Loucy (cell line): ENCODE measurements around the gene HDDC2.

ENCODE experiments used
- H2AFZ ChIP-seq: fragments of 200-600 bp; sonication (generic); 2 replicates; pipeline ENCODE4 v1.6.0; 2016; ENCODE audit warnings: antibody characterized with exemption, mild to moderate bottlenecking, low read length, moderate library complexity
- H3F3A ChIP-seq: fragments of 200-600 bp; 2 replicates; pipeline ENCODE4 v1.6.0; 2016; ENCODE audit warnings: antibody characterized with exemption, low read depth, mild to moderate bottlenecking
- H3K27me3 ChIP-seq: fragments of 200-600 bp; sonication (generic); 2 replicates; pipeline ENCODE4 v1.6.1; 2014; ENCODE audit warnings: low read length, mild to moderate bottlenecking; ENCODE audit not compliant: insufficient read depth, poor library complexity, severe bottlenecking
- H3K36me3 ChIP-seq: fragments of 200-600 bp; sonication (generic); 2 replicates; pipeline ENCODE4 v1.6.1; 2016; ENCODE audit warnings: low read length; ENCODE audit not compliant: insufficient read depth
- H3K4me1 ChIP-seq: fragments of 200-600 bp; sonication (generic); 2 replicates; pipeline ENCODE4 v1.5.1; 2014; ENCODE audit warnings: low read length, mild to moderate bottlenecking; ENCODE audit not compliant: insufficient read depth, poor library complexity, severe bottlenecking
- H3K4me2 ChIP-seq: fragments of 200-600 bp; sonication (generic); 2 replicates; pipeline ENCODE4 v1.6.0; 2014; ENCODE audit warnings: antibody characterized with exemption, low read length, low read depth, mild to moderate bottlenecking; ENCODE audit not compliant: poor library complexity, severe bottlenecking
- H3K4me3 ChIP-seq: fragments of 200-600 bp; sonication (generic); 2 replicates; pipeline ENCODE4 v1.5.1; 2014; ENCODE audit warnings: low read length, mild to moderate bottlenecking, mixed read lengths; ENCODE audit not compliant: poor library complexity, severe bottlenecking
- H3K79me2 ChIP-seq: fragments of 200-600 bp; sonication (generic); 2 replicates; pipeline ENCODE4 v1.6.1; 2014; ENCODE audit warnings: low read length; ENCODE audit not compliant: insufficient read depth
- H3K9ac ChIP-seq: fragments of 200-600 bp; sonication (generic); 2 replicates; pipeline ENCODE4 v1.6.0; 2014; ENCODE audit warnings: mild to moderate bottlenecking, low read depth, low read length, moderate library complexity; ENCODE audit not compliant: poor library complexity, severe bottlenecking
- H3K9me2 ChIP-seq: fragments of 200-600 bp; sonication (generic); replicated peaks from 2 replicates; pipeline ENCODE4 v1.6.1; 2016; ENCODE audit warnings: low read depth, low read length, mixed read lengths
- H3K9me3 ChIP-seq: fragments of 200-600 bp; sonication (generic); 2 replicates; pipeline ENCODE4 v1.6.1; 2014; ENCODE audit warnings: mild to moderate bottlenecking, antibody characterized with exemption, low read length, low read depth; ENCODE audit not compliant: insufficient read depth
- H4K20me1 ChIP-seq: fragments of 200-600 bp; sonication (generic); 2 replicates; pipeline ENCODE4 v1.6.0; 2014; ENCODE audit warnings: antibody characterized with exemption, low read length, mild to moderate bottlenecking; ENCODE audit not compliant: insufficient read depth, poor library complexity, severe bottlenecking
- EZH2phosphoT487 ChIP-seq: fragments of 200-600 bp; IDR thresholded peaks from 2 replicates; pipeline ENCODE4 v1.6.1; 2018; ENCODE audit warnings: antibody characterized with exemption, mild to moderate bottlenecking, moderate library complexity, borderline replicate concordance
- TF ChIP-seq, protein P1 (sequence below): fragments of 200-600 bp; sonication (generic); conservative IDR thresholded peaks from 2 replicates; pipeline ENCODE4 v1.5.1; 2014; ENCODE audit warnings: mild to moderate bottlenecking, antibody characterized with exemption, low read length

The HDDC2 gene

DNA sequence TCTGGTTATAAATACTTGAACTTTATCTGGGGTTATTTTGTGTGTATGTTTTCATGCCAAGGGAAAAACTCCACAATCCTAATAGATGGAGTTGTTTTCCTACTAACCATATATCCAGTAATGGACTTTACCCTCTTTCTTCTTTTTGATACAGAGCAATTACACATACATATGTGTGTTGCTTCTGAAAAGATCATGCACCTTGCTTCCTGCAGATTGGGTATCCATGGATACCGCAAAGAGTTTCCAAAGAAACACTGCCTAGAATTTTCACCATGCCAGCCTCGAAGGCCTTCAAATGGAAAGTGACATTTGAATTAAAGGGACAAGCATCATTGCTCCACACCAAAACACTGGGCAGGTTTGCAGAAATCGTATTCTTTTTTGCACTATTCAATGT lies 26.8 kb downstream of the HDDC2 start:
- no peaks in the 10 kb centered on the region for H3F3A ChIP-seq
- H3K79me2 ChIP-seq: peaks cover 3% of the 10 kb centered on the region; the same call in 1 of the 2 replicates
- H3K9ac ChIP-seq: no peak overlapping the region
- peaks cover 14% of the 10 kb centered on the region; the same call in 1 of the 2 replicates for H3K36me3 ChIP-seq
- peaks cover 6% of the 10 kb centered on the region for H3K4me1 ChIP-seq
- TF ChIP-seq, protein P1, sequence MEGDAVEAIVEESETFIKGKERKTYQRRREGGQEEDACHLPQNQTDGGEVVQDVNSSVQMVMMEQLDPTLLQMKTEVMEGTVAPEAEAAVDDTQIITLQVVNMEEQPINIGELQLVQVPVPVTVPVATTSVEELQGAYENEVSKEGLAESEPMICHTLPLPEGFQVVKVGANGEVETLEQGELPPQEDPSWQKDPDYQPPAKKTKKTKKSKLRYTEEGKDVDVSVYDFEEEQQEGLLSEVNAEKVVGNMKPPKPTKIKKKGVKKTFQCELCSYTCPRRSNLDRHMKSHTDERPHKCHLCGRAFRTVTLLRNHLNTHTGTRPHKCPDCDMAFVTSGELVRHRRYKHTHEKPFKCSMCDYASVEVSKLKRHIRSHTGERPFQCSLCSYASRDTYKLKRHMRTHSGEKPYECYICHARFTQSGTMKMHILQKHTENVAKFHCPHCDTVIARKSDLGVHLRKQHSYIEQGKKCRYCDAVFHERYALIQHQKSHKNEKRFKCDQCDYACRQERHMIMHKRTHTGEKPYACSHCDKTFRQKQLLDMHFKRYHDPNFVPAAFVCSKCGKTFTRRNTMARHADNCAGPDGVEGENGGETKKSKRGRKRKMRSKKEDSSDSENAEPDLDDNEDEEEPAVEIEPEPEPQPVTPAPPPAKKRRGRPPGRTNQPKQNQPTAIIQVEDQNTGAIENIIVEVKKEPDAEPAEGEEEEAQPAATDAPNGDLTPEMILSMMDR: no peak
- no peak for TF ChIP-seq EZH2phosphoT487
- no peak overlapping the region for H3K4me3 ChIP-seq
- no peaks in the 10 kb centered on the region for H3K9me3 ChIP-seq
- no peaks in the 10 kb centered on the region for H4K20me1 ChIP-seq
- no peak overlapping the region for H3K4me2 ChIP-seq
- H2AFZ ChIP-seq: no peak overlapping the region
- H3K9me2 ChIP-seq: no peaks in the 10 kb centered on the region
- H3K27me3 ChIP-seq: no peaks in the 10 kb centered on the region

DNA sequence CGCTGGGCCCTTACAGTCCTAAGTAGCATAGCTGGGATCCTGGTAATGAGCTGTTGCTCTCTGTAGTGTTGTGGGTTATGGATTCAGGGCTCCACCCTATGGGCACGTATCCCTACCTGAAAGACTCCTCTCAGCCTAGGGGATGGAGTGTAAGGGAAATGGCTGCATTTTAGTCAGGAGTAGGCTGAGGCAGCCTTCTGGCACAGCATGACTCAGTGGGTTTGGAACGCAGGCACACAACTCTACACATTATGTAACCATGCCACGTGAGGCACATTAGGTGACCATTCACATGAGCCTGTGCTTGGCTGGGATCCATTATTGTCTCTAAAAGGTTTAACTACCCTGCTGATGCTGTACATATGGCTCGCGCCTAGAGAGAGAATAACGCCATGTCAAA lies 27.8 kb downstream of the HDDC2 start:
- H2AFZ ChIP-seq: no peak overlapping the region
- peaks cover 14% of the 10 kb centered on the region; the same call in 1 of the 2 replicates for H3K36me3 ChIP-seq

DNA sequence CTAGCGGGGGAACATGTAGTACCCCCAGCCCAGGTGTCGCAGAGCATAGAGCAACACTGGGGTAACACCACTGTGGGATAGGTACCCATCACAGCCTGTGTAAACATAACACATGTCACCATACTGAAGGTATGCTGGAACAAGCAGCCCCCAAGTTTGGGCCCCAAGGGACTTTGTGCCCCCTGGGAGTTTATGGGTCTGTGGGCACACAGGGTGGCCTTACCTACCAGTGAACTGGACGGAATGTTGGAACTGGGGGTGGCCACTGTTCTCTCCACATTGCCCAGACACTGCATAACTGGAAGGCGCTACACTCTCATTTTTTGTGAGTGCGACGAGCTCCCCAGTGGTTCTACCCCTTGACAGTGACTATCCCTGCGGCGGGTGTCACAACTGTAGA lies 28.5 kb downstream of the HDDC2 start:
- Histone ChIP-seq H3K9me2 (no peaks in the 10 kb centered on the region), H3K9me3 (no peaks in the 10 kb centered on the region), H3K9ac (no peak overlapping the region), H3K4me2 (no peak overlapping the region), H3K4me1 (peaks cover 6% of the 10 kb centered on the region), H3K79me2 (no peaks in the 10 kb centered on the region), H2AFZ (no peak overlapping the region), H3K36me3 (peaks cover 14% of the 10 kb centered on the region; the same call in 1 of the 2 replicates), H4K20me1 (no peaks in the 10 kb centered on the region), H3K27me3 (no peaks in the 10 kb centered on the region), H3K4me3 (no peak overlapping the region), H3F3A (no peaks in the 10 kb centered on the region)
- no peak for TF ChIP-seq EZH2phosphoT487
- TF ChIP-seq, protein P1: no peak

More for the DNA sequence above, 27.8 kb downstream of the HDDC2 start:
- peaks cover 6% of the 10 kb centered on the region for H3K4me1 ChIP-seq
- no peaks in the 10 kb centered on the region for H4K20me1 ChIP-seq
- no peaks in the 10 kb centered on the region for H3K27me3 ChIP-seq
- no peaks in the 10 kb centered on the region for H3K9me3 ChIP-seq
- no peak overlapping the region for H3K4me3 ChIP-seq
- H3F3A ChIP-seq: no peaks in the 10 kb centered on the region
- H3K9me2 ChIP-seq: no peaks in the 10 kb centered on the region
- peaks cover under 1% of the 10 kb centered on the region; the same call in 1 of the 2 replicates for H3K79me2 ChIP-seq
- no peak overlapping the region for H3K4me2 ChIP-seq
- H3K9ac ChIP-seq: no peak overlapping the region
- TF ChIP-seq, protein P1: no peak
- TF ChIP-seq EZH2phosphoT487: no peak
